Suprapubic skin (tissue), 3 donors: ENCODE results near the gene EHBP1L1.

Source experiments
- CTCF ChIP-seq, 2 donors: fragments of 200-600 bp in 1 of 2; fragments of 450-650 bp in 1 of 2; sonication (generic) in 1 of 2; IDR thresholded peaks; one replicate each; pipeline ENCODE4 v1.5.1; 2016 to 2019; ENCODE audit warnings: antibody characterized with exemption in 2 of 2, mild to moderate bottlenecking in 1 of 2, moderate library complexity in 1 of 2
- POLR2A ChIP-seq, 2 donors: fragments of 450-650 bp; IDR thresholded peaks; one replicate each; pipeline ENCODE4 v1.6.1; 2017; ENCODE audit warnings: antibody characterized with exemption in 2 of 2, mild to moderate bottlenecking in 2 of 2, moderate library complexity in 2 of 2

- TF ChIP-seq POLR2A (IDR thresholded peaks at IDR 0.05) (no peak), CTCF (IDR thresholded peaks at IDR 0.05) (no peak)
Observed at GRCh38 chr11:65569164-65569972, 6.5 kb upstream of the EHBP1L1 start.
